RCC 7860 (cell line): ENCODE data around the gene CNTN6.

Source experiments
- DNase-seq: peaks from one replicate; pipeline ENCODE4 v3.0.0-alpha.2; 2015; ENCODE audit warnings: low spot score
- FAIRE-seq: peaks from 2 replicates; lab custom pipeline; 2012; peaks lifted over from hg19 to GRCh38; lab: Jason Lieb, UNC

Gene CNTN6

DNA sequence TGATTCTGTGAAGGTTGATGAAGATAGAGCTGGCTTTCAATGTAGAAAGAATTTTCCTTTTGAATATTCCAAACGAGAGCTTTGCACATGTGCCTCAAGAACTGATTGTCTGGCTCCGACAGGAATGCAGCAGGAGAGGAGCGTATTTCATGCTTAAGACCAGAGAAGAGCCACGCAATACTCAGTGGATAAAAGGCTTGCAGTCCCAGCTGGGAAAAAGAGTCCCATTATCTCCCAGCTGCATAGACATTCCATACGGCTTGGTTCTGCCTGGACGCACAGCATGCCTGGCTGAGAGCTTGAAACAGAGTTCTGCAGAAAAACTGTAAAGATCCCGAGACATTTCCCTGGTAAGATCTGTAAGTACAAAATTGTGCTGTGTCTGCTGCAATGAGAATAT, at the start of gene CNTN6:
Gene CNTN6, plus strand, starts transcription at position 254 of the 400 bp plus-strand sequence. CDS start 54,985 bp downstream, outside the sequence.
- FAIRE-seq (peak; percentile 7), DNase-seq (peak; percentile 29)

DNA sequence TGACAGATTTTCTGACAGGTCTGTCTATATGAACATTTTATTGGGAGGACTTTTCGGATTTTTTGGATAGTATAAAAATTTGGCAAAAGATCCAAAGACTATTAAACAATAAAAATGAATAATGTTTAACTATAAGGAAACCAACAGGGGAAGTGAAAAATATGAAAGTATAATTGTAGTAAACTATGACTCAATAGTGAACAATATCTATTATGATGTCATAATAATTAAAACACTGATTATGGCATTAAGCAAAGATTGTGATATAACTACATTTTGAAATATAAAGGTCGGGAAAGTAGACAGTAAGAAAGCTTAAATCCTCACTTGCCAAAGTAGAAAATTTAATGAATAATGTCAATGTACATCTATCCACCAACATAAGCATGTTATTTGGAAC, 44.3 kb upstream of the CNTN6 start:
- no peak for FAIRE-seq
- DNase-seq = no peak

DNA sequence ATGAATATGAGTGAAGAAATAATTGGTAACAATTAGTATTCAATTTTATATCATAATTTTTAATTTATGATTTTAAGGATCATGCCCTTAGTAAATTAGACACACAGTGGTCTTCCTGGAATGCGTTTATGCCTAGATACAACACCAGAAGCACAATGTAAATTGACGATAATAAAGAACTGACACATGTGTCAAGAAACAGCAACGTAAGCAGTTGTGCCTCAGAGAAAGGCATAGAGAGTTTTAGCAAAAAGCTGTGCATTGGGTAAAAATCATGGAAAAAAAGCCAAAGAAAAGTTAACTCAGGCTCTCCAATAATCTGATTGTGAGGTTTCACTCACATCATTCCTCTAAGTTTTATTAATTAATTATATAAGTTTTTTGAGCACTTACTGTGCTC, 37.0 kb upstream of the CNTN6 start:
- no peak for FAIRE-seq
- DNase-seq = no peak

DNA sequence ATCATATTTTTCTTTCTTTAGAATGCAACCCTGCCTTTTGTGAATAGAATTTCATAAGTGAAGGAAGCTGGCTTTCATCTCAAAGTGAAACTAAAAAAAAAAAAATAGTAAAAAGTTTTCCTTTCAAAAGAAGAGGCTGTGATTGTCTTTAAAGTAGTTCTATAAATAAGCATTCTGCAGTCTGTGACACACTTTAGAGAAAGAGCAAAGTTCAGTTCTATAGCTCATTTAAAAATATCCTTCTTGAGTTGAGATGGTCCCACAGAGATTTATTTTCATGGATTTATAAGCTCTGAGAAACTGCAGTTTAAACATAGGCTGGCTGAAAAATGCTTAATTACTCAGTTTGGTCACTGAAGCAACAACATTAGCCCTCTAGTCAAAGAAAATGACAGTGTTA, 36.1 kb upstream of the CNTN6 start:
- FAIRE-seq (no peak), DNase-seq (no peak)

DNA sequence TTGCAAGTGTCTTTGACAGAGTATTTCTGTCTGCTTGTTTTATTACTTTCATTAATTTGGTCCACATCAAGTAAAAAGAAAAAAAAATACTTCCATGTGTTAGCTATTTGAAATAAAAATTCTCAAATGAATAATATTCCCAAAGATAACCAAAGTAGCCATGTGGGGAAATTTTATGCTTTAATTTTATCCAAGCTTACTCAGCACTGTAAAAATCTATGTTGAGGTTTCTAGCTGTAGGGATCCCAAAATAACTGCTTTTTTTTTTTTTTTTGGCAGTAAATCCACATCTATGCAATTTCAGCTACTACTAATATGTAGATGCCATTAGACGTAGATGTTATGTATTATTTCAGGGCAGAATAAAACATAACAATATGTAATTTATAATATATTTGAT, 35.4 kb upstream of the CNTN6 start:
- FAIRE-seq (no peak), DNase-seq (no peak)

DNA sequence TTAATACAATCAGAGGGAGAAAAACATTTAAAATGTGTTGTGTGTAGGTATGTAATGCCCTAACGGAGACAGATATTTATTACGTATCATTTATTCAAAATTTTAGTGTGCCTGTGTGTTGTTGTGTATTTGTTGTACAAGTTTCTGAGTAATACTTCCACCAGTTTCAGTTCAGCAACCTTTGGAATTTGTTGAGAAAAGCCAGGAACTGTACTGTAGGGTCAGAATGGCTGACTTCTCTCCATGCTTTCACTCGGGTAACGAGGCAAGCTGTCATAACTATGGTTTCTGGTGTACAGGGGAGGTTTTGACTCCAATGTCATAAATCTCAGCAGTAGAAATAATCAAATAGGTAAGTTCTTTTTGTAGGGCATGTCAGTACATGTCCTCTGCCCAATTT, 23.8 kb upstream of the CNTN6 start:
- no peak for FAIRE-seq

DNA sequence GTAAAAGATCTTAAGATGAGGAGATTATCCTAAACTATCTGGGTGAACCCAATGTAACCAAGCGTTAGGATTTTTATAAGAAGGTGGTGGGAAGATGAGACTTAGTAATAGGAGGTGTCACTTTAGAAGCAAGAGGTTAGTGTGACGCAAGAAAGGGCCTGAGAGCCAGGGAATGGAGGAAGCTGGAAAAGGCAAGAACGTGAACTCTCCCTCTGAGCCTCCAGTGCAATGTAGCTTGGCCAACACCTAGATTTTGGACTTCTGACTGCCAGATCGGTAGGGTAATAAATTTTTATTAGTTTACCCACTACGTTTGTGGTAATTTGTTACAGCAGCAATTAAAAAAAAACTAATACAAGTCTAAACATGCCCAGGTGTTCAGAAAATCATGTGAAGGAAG, 20.8 kb upstream of the CNTN6 start:
- DNase-seq (no peak), FAIRE-seq (no peak)

More for the DNA sequence above, 23.8 kb upstream of the CNTN6 start:
- no peak for DNase-seq

DNA sequence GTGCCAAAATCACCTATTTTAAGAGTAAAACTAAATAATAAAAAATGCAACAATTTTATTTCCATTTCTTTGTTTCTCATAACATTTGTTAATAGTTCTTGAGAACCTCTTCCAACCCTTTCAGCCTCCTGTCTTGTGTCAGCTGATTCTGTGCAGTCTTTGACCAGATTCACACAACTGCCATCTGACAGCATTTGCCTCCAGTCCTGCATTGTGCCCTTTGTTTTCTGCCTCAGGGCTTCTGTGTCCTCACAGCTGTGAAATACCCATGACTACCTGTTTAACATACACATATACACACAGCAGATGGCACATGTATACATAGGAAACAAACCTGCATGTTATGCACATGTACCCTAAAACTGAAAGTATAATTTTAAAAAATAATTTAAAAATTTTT, 13.2 kb upstream of the CNTN6 start:
- DNase-seq (no peak), FAIRE-seq (no peak)

DNA sequence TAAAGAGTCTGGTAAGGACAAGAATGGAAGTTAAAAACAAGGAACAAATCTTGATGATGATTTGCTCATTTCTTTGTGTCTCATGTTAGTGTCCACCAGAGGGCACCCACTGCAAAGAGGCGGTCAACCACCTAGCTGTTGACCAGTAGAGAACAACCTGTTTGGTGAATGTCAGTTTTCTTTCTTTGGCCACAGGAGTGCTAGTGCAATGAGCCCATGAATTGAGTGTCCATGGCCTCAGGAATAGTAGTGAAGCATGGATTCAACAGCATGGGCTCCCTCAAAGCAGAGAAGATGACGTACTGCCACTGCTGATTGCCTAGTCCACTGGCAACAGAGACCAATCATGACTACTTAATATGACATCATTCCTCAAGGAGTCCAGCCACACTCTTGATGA, 10.7 kb upstream of the CNTN6 start:
- DNase-seq (peak; percentile 44), FAIRE-seq (peak; percentile 7)

DNA sequence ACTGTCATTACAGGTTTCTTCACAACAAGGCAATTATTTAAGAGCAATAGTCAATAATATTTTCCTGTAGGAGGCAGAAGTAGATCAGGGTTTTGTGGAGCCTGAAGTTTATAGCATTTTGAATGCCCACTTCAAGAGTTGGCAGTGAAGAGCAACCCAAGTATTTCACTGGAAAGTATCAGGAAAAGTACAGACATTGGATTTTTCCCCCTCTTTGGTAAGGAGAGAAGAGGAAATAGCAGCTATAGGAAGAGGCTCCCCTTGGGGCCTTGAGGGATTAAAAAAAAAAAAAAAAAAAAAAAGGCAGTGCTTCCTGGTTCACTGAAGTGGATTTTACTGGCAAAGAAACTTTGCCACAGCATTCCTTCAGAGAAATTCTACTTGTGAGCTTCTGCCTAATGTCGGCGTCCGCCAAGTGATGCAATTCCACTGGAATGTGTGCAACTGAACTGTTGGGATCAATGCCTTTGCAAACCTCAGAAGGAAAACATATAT, 5.7 kb upstream of the CNTN6 start:
- FAIRE-seq = peak; percentile 88
- peak; percentile 81 for DNase-seq

DNA sequence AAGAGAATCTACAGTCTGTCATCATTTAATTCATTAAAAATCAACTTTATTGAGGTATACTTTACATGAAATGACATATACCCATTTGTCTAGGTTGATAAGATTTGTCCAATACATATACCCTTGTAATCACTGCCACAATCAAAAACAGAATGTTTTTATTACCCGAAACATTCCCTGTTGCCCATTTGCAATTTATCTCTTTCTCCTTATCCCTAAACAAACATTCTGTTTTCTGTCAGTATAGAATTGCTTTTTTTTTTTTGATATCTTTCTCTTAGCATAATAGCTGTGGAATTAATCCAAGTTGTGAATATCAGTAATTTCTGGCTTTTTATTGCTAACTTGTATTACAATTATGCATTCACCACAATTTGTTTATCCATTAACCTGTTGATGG, 4.3 kb upstream of the CNTN6 start:
- FAIRE-seq = no peak

DNA sequence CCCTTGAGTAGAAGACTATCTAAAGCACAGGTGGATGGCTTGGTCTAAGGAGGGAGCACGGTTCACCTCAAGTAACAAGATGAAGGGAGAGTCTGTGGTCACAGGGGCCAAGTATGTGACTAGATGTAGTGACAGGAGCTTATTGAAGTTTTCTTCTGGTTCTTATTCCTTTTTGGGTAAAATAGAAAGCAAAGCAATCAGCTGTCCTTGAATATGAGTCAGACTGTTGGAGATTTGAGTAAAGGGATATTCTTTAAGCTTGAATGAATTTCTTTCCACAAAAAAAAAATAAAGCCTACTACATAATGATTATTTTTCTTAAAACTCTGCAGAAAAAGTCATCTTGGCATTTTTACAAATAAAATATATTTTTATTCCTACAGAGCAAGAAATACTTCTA, 1.5 kb upstream of the CNTN6 start:
- FAIRE-seq = peak; percentile 79

More for the DNA sequence above, 4.3 kb upstream of the CNTN6 start:
- no peak for DNase-seq

DNA sequence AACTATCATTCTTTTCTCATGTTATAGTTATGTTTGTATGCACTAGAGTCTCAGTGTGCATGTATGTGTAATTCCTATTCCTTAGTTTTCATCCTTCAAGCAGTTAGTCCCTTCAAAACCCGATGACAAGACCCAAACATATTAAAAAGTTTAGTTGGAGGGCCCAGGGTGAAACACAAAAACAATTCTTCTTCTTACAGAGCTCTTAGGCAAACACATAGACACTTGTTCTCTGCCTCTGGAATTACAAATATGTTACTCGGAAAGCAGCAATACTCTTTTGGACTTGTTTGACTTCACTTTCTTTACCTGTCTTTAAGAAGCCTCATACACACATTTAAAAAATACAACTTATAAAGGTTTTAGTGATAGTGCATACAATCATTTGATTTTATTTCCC, 763 bp upstream of the CNTN6 start:
- DNase-seq (no peak), FAIRE-seq (no peak)

More for the DNA sequence above, 1.5 kb upstream of the CNTN6 start:
- peak; percentile 55 for DNase-seq

DNA sequence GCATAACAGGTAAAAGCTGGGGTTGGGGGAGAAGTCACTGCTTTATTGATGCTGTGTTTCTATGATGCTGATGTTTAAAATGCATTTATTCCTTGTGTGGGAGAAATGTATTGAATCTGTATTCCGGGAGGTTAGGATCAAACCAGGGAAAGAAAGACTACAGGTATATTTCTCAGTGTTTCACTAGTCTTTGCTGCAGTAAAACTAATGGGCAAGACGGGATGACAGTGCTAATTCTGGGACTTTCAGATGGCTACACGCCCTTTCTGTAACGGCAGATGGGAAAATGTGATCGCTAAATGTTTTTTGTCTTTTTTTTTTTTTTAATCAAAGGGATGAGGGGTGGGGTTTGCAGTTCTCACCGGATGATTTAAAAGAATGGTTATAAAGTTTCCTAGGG, 393 bp downstream of the CNTN6 start:
- DNase-seq (no peak), FAIRE-seq (no peak)

DNA sequence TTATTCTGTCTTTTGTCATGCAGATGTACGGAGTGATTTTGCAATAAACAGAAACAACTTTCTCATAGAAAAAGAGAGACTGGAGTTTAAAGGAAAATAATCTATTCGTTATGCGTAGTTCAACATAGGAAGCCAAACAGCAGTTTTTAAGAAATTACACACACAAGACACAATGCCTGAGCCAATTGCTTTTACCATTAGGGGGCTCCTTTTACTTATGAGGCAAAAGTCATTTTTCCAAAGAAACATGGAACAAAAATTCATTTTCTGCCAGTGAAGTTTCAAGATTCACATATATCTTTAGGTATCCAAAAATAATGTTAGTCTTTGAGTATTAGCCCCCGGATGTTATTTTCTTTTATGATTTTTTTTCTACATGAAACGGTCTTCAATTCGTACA, 10.7 kb downstream of the CNTN6 start:
- DNase-seq (no peak), FAIRE-seq (no peak)

DNA sequence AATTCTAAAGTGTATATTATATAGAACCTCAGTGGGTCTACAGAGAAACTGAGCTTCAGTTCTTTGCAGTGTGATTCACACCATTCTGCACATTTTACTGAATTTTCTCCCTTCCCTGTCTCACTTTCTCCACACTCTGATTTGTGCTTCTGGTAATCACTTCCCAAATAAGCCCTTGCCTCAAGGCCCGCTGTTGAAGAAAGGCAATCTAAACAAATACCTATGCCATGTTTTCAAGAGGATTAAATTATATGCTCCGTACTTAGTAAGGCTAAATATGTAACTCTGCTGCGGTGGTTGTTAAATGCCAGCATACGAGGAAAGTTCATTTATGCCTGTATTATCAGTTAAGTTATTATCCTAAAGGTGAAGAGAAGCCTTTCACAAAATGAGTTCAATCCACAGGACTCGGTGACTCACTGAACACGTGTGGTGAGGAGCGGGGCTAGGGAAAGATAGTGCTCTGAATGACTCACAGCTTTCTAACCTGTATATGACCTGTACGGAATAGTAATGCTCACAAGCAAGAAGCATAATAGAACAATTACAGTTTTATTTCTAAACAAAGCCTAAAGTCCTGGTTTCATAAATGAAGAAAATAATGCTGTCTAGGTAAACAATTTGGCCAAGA, 25.1 kb downstream of the CNTN6 start:
- DNase-seq = peak; percentile 69
- peak; percentile 89 for FAIRE-seq

DNA sequence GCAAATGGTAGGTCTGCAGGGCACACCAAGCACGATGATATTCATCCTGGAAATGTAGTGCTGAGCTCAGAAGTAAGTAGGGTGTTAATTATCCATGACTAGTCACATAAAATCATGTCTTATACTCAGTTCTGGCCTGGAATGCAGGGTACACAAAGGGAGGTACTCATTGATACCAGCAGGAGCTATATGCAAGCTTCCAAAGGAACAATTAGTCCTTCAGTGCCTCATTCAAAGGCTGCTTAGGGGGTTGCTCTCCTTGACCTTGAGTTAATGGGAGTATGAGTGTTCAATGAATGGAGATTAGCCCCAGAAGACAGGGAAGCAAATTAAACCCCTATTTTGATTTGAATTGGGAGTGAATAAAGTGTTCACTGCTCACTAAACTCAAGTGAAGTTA, 38.3 kb downstream of the CNTN6 start:
- DNase-seq (no peak), FAIRE-seq (no peak)

DNA sequence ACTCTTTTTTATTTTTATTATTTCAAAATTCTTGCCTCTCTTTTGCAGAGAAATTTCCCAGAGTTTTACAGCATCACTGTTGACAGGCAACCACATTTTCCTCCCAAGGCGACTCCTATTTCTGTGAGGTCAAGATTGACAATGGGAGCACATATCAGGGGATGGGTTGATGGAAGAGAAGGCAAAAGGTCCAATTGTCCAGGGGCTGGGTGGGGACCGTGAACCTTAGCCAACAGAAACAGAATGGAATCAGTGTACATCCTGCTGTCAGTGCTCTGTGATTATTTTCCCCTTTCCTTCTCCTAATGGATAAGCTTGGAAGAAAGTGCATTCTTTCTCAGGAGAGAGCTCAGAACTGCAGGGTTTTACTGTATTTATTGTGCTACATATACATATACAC, 42.4 kb downstream of the CNTN6 start:
- DNase-seq (no peak), FAIRE-seq (no peak)

DNA sequence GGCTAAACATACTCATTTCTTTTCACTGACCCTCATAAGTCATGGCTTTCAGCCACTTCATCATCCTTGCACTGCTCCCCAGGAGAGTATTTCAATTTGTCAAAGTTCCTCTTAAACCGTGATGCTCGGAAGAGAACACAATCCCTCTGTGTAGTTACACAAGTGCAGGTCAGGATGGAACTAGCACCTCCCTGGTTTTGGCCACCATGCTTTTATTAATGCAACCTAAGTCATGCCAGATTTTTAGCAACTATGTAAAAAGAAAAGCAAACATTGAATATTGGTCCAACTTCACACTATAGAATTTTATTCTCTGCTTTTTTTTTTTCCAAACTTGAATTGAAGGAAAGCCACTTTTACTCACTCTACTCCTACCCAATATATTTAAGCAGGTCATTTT, 45.2 kb downstream of the CNTN6 start:
- FAIRE-seq = no peak
- no peak for DNase-seq

DNA sequence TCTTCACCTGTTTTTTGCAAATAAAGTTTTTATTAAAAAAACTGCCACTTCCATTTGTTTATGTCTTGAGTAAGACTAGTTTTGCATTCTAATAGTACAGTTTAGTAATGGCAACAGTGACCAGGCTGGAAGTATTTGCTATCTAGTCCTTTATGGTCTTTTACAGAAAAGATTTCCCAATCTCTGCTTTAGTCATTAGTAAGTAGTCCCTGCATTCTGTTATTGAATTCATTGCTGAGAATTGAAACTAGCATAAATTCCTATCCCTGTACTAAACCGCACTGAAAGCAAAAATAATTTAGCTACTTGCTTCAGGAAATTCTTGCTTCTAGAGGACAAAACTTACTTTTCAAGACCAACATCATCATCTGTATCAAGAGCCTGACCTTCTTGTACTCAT, 46.2 kb downstream of the CNTN6 start:
- FAIRE-seq (no peak), DNase-seq (no peak)

DNA sequence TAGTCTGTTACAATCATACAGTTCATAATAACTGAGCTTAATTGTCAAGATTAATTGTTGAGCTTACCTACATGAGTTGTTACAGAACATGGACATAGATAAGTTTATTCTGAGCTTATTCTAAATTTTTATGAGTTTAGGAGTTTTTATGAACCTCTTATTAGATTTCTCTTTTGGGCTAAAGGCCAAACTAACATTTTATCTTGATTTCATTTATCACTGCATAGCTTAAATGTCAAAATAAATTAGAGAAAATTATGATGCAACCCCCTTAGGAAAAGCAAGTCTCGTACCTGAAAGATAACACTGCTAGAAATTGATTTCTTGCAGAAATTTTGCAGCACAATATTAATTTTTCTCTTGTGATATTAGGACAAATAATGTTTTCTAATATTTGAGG, 54.5 kb downstream of the CNTN6 start:
- no peak for DNase-seq
- no peak for FAIRE-seq

DNA sequence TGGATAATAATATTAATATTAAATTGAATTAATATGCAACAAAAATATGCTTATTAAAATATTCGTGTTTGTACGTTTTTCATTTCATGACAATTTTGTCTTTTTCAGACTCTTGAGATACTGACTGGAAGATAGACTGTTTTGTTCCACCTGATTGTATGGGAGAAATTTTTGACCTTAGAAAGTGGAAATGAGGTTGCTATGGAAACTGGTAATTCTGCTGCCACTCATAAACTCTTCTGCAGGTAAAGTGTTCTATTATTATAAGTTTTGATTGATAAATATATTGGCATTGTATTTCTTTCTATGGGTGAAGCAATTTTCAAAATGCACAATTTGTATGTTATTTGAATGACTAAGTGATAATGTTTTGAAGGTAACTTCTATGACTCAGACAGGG, 55.0 kb downstream of the CNTN6 start:
- DNase-seq = no peak
- FAIRE-seq = no peak

DNA sequence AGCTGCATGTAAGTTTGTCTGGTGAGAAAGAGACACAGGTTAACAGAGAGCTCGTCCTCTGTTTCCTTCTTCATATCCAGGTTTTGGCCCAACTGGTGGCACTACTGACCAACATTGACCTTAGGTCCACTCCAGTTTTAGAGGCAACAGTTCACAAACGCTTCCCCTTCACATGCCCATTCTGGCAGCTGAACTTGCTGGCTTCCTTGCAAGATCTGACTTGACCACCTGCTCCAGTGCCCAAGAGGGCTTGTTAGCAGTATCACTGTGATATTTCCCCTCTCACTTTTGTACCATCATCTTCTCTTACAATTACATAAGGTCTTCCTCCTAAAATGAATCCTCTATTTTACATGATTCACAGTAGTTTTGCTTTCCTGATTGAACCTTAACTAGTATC, 71.3 kb downstream of the CNTN6 start:
- DNase-seq = no peak
- no peak for FAIRE-seq
